HepG2 (cell line): ENCODE results near the gene TRIM28. TPM values are rescaled to one million over a fixed set of nuclear protein-coding genes. Genes with fewer than 3 reads are reported as not detected.

Source experiments
- FOXC1 ChIP-seq: sonication (generic); formaldehyde crosslinking; IDR thresholded peaks from 2 replicates; pipeline ENCODE4 v1.8.0; 2022; ENCODE audit warnings: mild to moderate bottlenecking, missing genetic modification reagents, borderline replicate concordance
- HES4 ChIP-seq: sonication (generic); formaldehyde crosslinking; IDR thresholded peaks from 2 replicates; pipeline ENCODE4 v1.9.0; 2021; ENCODE audit warnings: mild to moderate bottlenecking, missing genetic modification reagents, borderline replicate concordance
- JARID2 ChIP-seq: sonication (generic); formaldehyde crosslinking; IDR thresholded peaks from 2 replicates; pipeline ENCODE4 v1.8.1; 2023; ENCODE audit warnings: missing genetic modification reagents, inconsistent platforms; ENCODE audit not compliant: insufficient replicate concordance
- ZNF460 ChIP-seq: sonication (generic); formaldehyde crosslinking; IDR thresholded peaks from 2 replicates; pipeline ENCODE4 v1.5.1; 2020; ENCODE audit warnings: missing genetic modification reagents, mild to moderate bottlenecking, borderline replicate concordance
- ZNF674 ChIP-seq: sonication (generic); formaldehyde crosslinking; IDR thresholded peaks from 2 replicates; pipeline ENCODE4 v1.5.0; 2020; ENCODE audit warnings: low read depth, mild to moderate bottlenecking, missing genetic modification reagents
- ZSCAN20 ChIP-seq: sonication (generic); formaldehyde crosslinking; IDR thresholded peaks from 2 replicates; pipeline ENCODE4 v1.4.0; 2020; ENCODE audit warnings: missing genetic modification reagents, mild to moderate bottlenecking, borderline replicate concordance
- polyA plus RNA-seq, 8 experiments: library from polyadenylated mRNA; depleted of rRNA in 3 of 8; stranded (reverse) in 7 of 8; unstranded in 1 of 8; fragments of >200 nt; fragmentation: Illumina TruSeq in 4 of 8; extraction: Trizol in 4 of 8; gene quantifications; 2 replicates each; pipeline versions ENCODE4 v1.2.1 to v1.2.3, GENCODE V29; 2011 to 2016; ENCODE audit warnings: low read depth in 4 of 8, missing spikeins in 1 of 8, mixed read lengths in 1 of 8; ENCODE audit not compliant: insufficient read depth in 1 of 8
- total RNA-seq, 5 experiments: library from RNA; depleted of rRNA; stranded (reverse); fragments of >200 nt; fragmentation: Illumina TruSeq; extraction: Trizol; gene quantifications; 2 replicates each; pipeline ENCODE4 v1.2.3, GENCODE V29; 2016; ENCODE audit warnings: low read depth in 1 of 5
- TF ChIP-seq, protein P1 (sequence below): sonication (generic); formaldehyde crosslinking; IDR thresholded peaks from 2 replicates; pipeline ENCODE4 v1.4.0; 2020; ENCODE audit warnings: missing genetic modification reagents, borderline replicate concordance
- TF ChIP-seq, protein P2 (sequence below): sonication (generic); formaldehyde crosslinking; IDR thresholded peaks from 2 replicates; pipeline ENCODE4 v1.8.1; 2023; ENCODE audit warnings: mild to moderate bottlenecking, missing genetic modification reagents
- TF ChIP-seq, protein P3 (sequence below): sonication (generic); formaldehyde crosslinking; IDR thresholded peaks from 2 replicates; pipeline ENCODE4 v1.4.0; 2020; ENCODE audit warnings: missing genetic modification reagents
- TF ChIP-seq, protein P4 (sequence below), 2 experiments: sonication (generic) in 1 of 2; formaldehyde crosslinking in 1 of 2; IDR thresholded peaks; 2 replicates each; pipeline versions ENCODE4 v1.4.0 to v1.6.1; 2016 to 2020; ENCODE audit warnings: borderline replicate concordance in 1 of 2, low read depth in 1 of 2, mild to moderate bottlenecking in 1 of 2, missing genetic modification reagents in 1 of 2
- TF ChIP-seq, protein P5 (sequence below): sonication (generic); formaldehyde crosslinking; IDR thresholded peaks from 2 replicates; pipeline ENCODE4 v1.8.0; 2022; ENCODE audit warnings: low read depth, missing genetic modification reagents
- TF ChIP-seq, protein P6 (sequence below): sonication (generic); formaldehyde crosslinking; conservative IDR thresholded peaks from 2 replicates; pipeline ENCODE4 v1.8.0; 2022; ENCODE audit warnings: missing genetic modification reagents

Gene TRIM28
- total and polyA plus RNA-seq, 2 of the 13 experiments (the other 11 are each of a cell fraction or from before 2014, with no cell fraction given): 361 to 439 TPM

DNA sequence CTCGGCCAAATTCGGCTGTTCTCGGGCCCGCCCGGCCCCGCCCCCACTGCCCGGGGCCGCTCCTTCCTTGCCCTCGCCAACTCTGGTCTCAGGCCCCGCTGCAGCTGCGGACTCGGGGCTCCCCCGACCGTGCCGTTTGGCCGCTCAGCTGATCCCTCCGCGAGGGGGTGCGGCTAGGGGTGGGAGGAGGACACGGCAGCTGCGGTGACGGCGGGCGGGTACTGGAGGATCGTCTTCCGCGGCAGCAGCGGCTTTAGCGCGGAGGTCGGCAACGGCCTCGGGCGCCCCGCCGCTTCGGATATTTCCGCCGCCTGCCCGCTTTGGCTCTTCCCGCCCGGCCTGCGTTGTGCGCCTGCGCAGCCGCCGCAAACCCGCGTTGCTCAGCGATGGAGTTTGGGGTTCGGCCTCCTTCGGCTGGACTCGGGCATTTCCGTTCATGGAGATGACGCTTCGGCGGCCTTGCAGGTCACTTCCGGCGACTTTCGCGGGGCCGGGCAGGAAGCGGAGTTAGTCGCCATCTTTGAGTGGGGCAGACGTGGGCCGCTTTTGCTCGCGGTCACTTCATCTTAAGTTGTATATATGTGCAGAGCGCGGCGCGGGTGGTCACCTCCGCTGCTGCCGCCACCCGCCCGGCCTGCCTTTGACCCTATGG is 14.9 kb downstream of the TRIM28 start (continued):
- TF ChIP-seq HES4 (CRISPR knock-in tag) (0 out of 2 replicates have a peak, but pooled peaks have one; percentile 75), ZNF674 (CRISPR knock-in tag) (no peak), ZNF460 (CRISPR knock-in tag) (no peak), FOXC1 (CRISPR knock-in tag) (peak; percentile 57; the same call in 1 of the 2 replicates), ZSCAN20 (CRISPR knock-in tag) (0 out of 2 replicates have a peak, but pooled peaks have one; percentile 82), JARID2 (CRISPR knock-in tag) (no peak)
- TF ChIP-seq, protein P1, sequence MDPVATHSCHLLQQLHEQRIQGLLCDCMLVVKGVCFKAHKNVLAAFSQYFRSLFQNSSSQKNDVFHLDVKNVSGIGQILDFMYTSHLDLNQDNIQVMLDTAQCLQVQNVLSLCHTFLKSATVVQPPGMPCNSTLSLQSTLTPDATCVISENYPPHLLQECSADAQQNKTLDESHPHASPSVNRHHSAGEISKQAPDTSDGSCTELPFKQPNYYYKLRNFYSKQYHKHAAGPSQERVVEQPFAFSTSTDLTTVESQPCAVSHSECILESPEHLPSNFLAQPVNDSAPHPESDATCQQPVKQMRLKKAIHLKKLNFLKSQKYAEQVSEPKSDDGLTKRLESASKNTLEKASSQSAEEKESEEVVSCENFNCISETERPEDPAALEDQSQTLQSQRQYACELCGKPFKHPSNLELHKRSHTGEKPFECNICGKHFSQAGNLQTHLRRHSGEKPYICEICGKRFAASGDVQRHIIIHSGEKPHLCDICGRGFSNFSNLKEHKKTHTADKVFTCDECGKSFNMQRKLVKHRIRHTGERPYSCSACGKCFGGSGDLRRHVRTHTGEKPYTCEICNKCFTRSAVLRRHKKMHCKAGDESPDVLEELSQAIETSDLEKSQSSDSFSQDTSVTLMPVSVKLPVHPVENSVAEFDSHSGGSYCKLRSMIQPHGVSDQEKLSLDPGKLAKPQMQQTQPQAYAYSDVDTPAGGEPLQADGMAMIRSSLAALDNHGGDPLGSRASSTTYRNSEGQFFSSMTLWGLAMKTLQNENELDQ (CRISPR knock-in tag): no peak
- TF ChIP-seq, protein P2, sequence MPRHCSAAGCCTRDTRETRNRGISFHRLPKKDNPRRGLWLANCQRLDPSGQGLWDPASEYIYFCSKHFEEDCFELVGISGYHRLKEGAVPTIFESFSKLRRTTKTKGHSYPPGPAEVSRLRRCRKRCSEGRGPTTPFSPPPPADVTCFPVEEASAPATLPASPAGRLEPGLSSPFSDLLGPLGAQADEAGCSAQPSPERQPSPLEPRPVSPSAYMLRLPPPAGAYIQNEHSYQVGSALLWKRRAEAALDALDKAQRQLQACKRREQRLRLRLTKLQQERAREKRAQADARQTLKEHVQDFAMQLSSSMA: no peak; the same call in 1 of the 2 replicates
- TF ChIP-seq, protein P3, sequence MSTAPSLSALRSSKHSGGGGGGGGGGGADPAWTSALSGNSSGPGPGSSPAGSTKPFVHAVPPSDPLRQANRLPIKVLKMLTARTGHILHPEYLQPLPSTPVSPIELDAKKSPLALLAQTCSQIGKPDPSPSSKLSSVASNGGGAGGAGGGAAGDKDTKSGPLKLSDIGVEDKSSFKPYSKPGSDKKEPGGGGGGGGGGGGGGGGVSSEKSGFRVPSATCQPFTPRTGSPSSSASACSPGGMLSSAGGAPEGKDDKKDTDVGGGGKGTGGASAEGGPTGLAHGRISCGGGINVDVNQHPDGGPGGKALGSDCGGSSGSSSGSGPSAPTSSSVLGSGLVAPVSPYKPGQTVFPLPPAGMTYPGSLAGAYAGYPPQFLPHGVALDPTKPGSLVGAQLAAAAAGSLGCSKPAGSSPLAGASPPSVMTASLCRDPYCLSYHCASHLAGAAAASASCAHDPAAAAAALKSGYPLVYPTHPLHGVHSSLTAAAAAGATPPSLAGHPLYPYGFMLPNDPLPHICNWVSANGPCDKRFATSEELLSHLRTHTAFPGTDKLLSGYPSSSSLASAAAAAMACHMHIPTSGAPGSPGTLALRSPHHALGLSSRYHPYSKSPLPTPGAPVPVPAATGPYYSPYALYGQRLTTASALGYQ (CRISPR knock-in tag): peak; percentile 56
- TF ChIP-seq, protein P4, sequence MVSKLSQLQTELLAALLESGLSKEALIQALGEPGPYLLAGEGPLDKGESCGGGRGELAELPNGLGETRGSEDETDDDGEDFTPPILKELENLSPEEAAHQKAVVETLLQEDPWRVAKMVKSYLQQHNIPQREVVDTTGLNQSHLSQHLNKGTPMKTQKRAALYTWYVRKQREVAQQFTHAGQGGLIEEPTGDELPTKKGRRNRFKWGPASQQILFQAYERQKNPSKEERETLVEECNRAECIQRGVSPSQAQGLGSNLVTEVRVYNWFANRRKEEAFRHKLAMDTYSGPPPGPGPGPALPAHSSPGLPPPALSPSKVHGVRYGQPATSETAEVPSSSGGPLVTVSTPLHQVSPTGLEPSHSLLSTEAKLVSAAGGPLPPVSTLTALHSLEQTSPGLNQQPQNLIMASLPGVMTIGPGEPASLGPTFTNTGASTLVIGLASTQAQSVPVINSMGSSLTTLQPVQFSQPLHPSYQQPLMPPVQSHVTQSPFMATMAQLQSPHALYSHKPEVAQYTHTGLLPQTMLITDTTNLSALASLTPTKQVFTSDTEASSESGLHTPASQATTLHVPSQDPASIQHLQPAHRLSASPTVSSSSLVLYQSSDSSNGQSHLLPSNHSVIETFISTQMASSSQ (IDR thresholded peaks at IDR 0.05; ENCODE audit: low read depth): no peak
- TF ChIP-seq, protein P4 (CRISPR knock-in tag; IDR thresholded peaks at IDR 0.05; ENCODE audit: borderline replicate concordance): peak; percentile 23; the same call in 1 of the 2 replicates
- TF ChIP-seq, protein P5, sequence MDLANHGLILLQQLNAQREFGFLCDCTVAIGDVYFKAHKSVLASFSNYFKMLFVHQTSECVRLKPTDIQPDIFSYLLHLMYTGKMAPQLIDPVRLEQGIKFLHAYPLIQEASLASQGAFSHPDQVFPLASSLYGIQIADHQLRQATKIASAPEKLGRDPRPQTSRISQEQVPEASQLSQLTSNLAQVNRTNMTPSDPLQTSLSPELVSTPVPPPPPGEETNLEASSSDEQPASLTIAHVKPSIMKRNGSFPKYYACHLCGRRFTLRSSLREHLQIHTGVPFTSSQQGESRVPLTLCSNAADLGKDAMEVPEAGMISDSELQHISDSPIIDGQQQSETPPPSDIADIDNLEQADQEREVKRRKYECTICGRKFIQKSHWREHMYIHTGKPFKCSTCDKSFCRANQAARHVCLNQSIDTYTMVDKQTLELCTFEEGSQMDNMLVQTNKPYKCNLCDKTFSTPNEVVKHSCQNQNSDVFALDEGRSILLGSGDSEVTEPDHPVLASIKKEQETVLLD (CRISPR knock-in tag): peak; percentile 83
- TF ChIP-seq, protein P6, sequence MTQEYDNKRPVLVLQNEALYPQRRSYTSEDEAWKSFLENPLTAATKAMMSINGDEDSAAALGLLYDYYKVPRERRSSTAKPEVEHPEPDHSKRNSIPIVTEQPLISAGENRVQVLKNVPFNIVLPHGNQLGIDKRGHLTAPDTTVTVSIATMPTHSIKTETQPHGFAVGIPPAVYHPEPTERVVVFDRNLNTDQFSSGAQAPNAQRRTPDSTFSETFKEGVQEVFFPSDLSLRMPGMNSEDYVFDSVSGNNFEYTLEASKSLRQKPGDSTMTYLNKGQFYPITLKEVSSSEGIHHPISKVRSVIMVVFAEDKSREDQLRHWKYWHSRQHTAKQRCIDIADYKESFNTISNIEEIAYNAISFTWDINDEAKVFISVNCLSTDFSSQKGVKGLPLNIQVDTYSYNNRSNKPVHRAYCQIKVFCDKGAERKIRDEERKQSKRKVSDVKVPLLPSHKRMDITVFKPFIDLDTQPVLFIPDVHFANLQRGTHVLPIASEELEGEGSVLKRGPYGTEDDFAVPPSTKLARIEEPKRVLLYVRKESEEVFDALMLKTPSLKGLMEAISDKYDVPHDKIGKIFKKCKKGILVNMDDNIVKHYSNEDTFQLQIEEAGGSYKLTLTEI (CRISPR knock-in tag): no peak
